ENCODE data around the gene DIDO1. TPM values are rescaled to one million over a fixed set of nuclear protein-coding genes. Genes with fewer than 3 reads are reported as not detected.

Gene DIDO1
- total RNA-seq, 1 donor from 2014 or later: 53.6 TPM

DNA sequence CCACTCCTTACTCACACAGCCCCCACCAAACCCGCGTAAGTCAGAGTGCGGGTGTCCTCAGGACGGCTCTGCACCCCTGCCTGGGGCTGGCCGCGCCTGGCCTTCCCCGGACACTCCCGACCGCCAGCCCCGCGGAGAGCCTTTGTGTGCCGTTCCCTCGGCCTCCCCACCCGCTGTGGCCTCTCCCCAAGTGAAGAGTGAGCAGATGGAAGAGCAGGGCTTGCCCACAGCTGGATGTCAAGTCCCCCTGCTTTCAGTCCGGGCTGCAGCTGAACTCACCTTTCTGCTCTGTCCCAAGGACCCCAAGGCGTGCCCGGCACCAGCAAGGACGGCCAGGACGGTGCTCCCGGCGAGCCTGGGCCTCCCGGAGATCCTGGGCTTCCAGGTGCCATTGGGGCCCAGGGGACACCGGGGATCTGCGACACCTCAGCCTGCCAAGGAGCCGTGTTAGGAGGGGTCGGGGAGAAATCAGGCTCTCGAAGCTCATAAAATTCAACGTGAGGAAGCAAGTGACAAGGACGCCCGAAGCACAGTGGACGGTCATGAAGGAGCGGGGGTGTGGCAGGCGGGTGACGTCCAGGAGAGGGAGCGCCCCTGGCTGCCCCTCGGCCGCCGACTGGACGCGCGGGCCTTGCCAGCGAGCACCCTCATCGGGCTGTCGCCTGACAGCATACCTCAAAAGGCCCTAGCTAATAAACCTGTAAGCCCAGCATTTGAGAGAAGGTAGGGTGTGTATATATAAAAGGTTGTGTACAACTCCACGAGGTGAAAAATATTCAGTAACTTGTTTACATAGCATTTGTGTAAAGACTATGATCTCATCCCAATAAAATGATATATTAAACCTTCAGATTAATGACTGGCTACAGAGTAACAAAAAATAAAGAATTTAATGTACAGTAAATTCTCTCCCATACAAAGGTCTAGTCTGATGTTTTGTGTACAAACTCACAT lies 85.8 kb downstream of the DIDO1 start:
- Mint-ChIP-seq H3K4me1 (ENCODE audit: unreplicated experiment) (peaks cover 1% of the 10 kb centered on the region), H3K9me3 (ENCODE audit: unreplicated experiment) (no peaks in the 10 kb centered on the region), H3K4me3 (ENCODE audit: unreplicated experiment) (no peak overlapping the region), H3K27ac (ENCODE audit: unreplicated experiment) (no peak overlapping the region), H3K27me3 (ENCODE audit: unreplicated experiment) (peaks cover 2% of the 10 kb centered on the region), H3K36me3 (ENCODE audit: unreplicated experiment) (peaks cover 7% of the 10 kb centered on the region)
- TF ChIP-seq, protein P1, sequence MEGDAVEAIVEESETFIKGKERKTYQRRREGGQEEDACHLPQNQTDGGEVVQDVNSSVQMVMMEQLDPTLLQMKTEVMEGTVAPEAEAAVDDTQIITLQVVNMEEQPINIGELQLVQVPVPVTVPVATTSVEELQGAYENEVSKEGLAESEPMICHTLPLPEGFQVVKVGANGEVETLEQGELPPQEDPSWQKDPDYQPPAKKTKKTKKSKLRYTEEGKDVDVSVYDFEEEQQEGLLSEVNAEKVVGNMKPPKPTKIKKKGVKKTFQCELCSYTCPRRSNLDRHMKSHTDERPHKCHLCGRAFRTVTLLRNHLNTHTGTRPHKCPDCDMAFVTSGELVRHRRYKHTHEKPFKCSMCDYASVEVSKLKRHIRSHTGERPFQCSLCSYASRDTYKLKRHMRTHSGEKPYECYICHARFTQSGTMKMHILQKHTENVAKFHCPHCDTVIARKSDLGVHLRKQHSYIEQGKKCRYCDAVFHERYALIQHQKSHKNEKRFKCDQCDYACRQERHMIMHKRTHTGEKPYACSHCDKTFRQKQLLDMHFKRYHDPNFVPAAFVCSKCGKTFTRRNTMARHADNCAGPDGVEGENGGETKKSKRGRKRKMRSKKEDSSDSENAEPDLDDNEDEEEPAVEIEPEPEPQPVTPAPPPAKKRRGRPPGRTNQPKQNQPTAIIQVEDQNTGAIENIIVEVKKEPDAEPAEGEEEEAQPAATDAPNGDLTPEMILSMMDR (IDR thresholded peaks at IDR 0.05): no peak
- DNase-seq (ENCODE audit: extremely low spot score, unreplicated experiment): no peak

DNA sequence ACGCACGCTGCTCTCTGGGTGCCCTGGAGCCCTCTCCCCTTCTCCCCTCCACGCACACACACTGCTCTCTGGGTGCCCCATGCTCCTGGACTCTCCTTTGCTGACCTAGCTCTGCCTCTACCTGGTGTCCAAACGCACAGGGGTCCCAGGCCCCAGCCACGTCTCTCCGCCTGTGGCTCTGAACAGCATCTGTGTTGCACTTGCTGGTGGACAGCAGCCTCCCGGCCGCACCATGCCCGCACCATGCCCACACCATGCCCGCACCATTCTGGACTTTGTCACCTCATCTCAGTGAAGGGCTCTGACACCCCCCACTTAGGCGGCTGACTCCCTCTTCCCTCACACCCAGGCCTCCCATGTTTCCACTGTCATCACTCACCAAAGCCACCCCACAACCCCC lies 86.5 kb downstream of the DIDO1 start:
- DNase-seq (ENCODE audit: extremely low spot score, unreplicated experiment): no peak
- H3K4me3 Mint-ChIP-seq (ENCODE audit: unreplicated experiment): no peak overlapping the region
- H3K36me3 Mint-ChIP-seq (ENCODE audit: unreplicated experiment): peaks cover 5% of the 10 kb centered on the region
- H3K27ac Mint-ChIP-seq (ENCODE audit: unreplicated experiment): no peak overlapping the region
- H3K9me3 Mint-ChIP-seq (ENCODE audit: unreplicated experiment): no peaks in the 10 kb centered on the region
- peaks cover 2% of the 10 kb centered on the region for H3K27me3 Mint-ChIP-seq (ENCODE audit: unreplicated experiment)
- TF ChIP-seq, protein P1 (IDR thresholded peaks at IDR 0.05): no peak
- H3K4me1 Mint-ChIP-seq (ENCODE audit: unreplicated experiment): peaks cover 1% of the 10 kb centered on the region

DNA sequence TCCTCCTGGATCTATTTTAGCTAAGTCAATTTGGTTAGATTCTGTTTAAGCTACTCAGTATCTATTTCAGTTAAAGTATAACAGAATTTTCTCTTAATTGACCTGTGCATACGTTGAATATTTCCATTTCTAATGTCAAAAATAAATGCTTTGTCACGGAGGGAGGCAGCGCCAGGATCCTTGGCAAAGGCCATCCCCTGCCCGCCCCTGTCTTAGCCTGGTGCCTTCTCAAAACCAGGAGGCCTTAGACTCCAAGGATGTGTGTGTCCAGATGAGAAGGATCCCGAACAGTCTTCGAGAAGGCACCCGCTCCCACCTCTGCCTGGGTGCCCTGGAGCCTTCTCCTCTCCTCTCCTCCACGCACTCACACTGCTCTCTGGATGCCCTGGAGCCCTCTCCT lies 87.0 kb downstream of the DIDO1 start:
- TF ChIP-seq, protein P1 (IDR thresholded peaks at IDR 0.05): no peak
- peaks cover 1% of the 10 kb centered on the region for H3K4me1 Mint-ChIP-seq (ENCODE audit: unreplicated experiment)
- no peak for DNase-seq (ENCODE audit: extremely low spot score, unreplicated experiment)
- no peak overlapping the region for H3K4me3 Mint-ChIP-seq (ENCODE audit: unreplicated experiment)
- no peak overlapping the region for H3K27ac Mint-ChIP-seq (ENCODE audit: unreplicated experiment)
- H3K9me3 Mint-ChIP-seq (ENCODE audit: unreplicated experiment): no peaks in the 10 kb centered on the region
- H3K36me3 Mint-ChIP-seq (ENCODE audit: unreplicated experiment): peaks cover 5% of the 10 kb centered on the region
- H3K27me3 Mint-ChIP-seq (ENCODE audit: unreplicated experiment): peaks cover 2% of the 10 kb centered on the region

DNA sequence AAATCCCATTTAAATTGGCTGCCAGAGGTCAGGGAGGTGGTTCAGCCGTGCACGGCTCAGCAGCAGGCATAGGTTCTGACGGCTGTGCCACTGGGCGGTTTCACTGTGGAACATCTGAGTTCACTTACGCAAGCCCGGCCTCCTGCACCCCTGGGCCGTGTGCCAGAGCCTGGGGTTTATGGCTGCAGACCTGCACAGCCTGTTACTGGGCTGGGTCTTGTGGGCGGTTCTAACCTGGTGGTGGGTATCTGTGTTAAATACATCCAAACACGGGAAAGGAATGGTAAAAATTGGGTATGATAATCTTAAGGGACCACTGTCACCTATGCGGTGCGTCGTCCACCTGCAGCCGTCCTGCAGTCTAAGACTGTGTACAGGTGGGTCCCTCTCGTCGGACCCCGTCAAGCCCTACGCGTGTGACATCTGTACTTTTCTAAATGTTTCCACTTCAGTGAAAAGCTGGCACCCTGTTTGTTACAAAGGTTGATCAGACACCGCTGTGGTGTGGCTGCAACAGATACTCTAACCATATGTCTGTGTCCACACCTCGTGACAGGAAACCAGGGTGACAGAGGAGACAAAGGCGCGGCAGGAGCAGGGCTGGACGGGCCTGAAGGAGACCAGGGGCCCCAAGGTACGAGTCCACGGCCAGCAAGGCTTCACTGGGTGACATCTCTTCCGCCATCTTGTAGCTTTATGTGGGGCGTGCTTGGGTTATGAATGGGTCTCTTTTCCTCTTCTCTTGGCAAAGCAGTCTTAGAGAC lies 88.0 kb downstream of the DIDO1 start:
- H3K4me1 Mint-ChIP-seq (ENCODE audit: unreplicated experiment): peaks cover 3% of the 10 kb centered on the region
- H3K36me3 Mint-ChIP-seq (ENCODE audit: unreplicated experiment): peaks cover 2% of the 10 kb centered on the region
- H3K27ac Mint-ChIP-seq (ENCODE audit: unreplicated experiment): no peak overlapping the region
- TF ChIP-seq, protein P1 (IDR thresholded peaks at IDR 0.05): no peak
- H3K9me3 Mint-ChIP-seq (ENCODE audit: unreplicated experiment): no peaks in the 10 kb centered on the region
- DNase-seq (ENCODE audit: extremely low spot score, unreplicated experiment): no peak
- H3K27me3 Mint-ChIP-seq (ENCODE audit: unreplicated experiment): peaks cover 2% of the 10 kb centered on the region
- H3K4me3 Mint-ChIP-seq (ENCODE audit: unreplicated experiment): no peak overlapping the region

DNA sequence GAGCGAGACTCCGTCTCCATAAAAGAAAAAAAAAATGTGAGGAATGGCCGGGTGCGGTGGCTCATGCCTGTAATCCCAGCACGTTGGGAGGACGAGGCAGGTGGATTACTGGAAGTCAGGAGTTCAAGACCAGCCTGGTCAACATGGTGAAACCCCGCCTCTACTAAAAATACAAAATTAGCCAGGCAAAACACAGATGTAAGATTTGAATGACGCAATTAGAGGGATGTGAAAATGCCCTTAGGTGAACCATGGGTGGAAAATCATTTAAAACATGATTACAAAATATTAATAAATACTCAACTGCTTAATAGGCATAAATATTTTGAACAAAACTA lies 88.5 kb downstream of the DIDO1 start:
- Mint-ChIP-seq H3K4me1 (ENCODE audit: unreplicated experiment) (peaks cover 6% of the 10 kb centered on the region), H3K36me3 (ENCODE audit: unreplicated experiment) (peaks cover 2% of the 10 kb centered on the region), H3K27ac (ENCODE audit: unreplicated experiment) (no peak overlapping the region), H3K27me3 (ENCODE audit: unreplicated experiment) (peaks cover 2% of the 10 kb centered on the region), H3K4me3 (ENCODE audit: unreplicated experiment) (no peak overlapping the region), H3K9me3 (ENCODE audit: unreplicated experiment) (no peaks in the 10 kb centered on the region)
- TF ChIP-seq, protein P1 (IDR thresholded peaks at IDR 0.05): no peak
- DNase-seq (ENCODE audit: extremely low spot score, unreplicated experiment): no peak

All from osteocyte (in vitro differentiated cells).